HG03432 (cell line): ENCODE measurements around the gene SYNE3.

Source experiments
- ATAC-seq: cut with Tn5 transposase; IDR thresholded peaks from one replicate; pipeline ENCODE4 v1.9.1; 2021; ENCODE audit warnings: mild to moderate bottlenecking, moderate library complexity; ENCODE audit not compliant: unreplicated experiment

The SYNE3 gene

GRCh38 chr14:95474941-95475340 is 41.5 kb downstream of the SYNE3 start:
- ATAC-seq, result no peak

GRCh38 chr14:95474486-95474885 is 42.0 kb downstream of the SYNE3 start:
- no peak for ATAC-seq

GRCh38 chr14:95472819-95473251 is 43.6 kb downstream of the SYNE3 start:
- no peak for ATAC-seq

GRCh38 chr14:95471476-95471875 is 45.0 kb downstream of the SYNE3 start:
- no peak for ATAC-seq

- no peak for ATAC-seq
Observed at GRCh38 chr14:95471016-95471415, 45.4 kb downstream of the SYNE3 start.

GRCh38 chr14:95469134-95469481 is 47.3 kb downstream of the SYNE3 start:
- ATAC-seq, result no peak

- no peak for ATAC-seq
Observed at GRCh38 chr14:95468448-95469133, 47.9 kb downstream of the SYNE3 start.

GRCh38 chr14:95467657-95468056 is 48.8 kb downstream of the SYNE3 start:
- ATAC-seq, result no peak

GRCh38 chr14:95467232-95467631 is 49.2 kb downstream of the SYNE3 start:
- no peak for ATAC-seq
